ENCODE results near the gene ACTL10. TPM values are rescaled to one million over a fixed set of nuclear protein-coding genes. Genes with fewer than 3 reads are reported as not detected.
"Not testable (repeated sequence)": the region's sequence is repeated elsewhere in the genome, so short reads cannot be mapped to it uniquely, and the experiment has no call there.

Gene ACTL10
- total RNA-seq, 2 donors from 2014 or later: 1.7 to 4.3 TPM

GRCh38 chr20:33694639-33695012 is 27.9 kb downstream of the ACTL10 start:
- no peak for ATAC-seq
- peak overlapping the region in 1 of 2 donors; percentile 13 for H3K27ac Mint-ChIP-seq
- no peaks in the 10 kb centered on the region for H3K9me3 Mint-ChIP-seq
- peaks cover 7 to 9% of the 10 kb centered on the region in 2 donors for H3K4me1 Mint-ChIP-seq (ENCODE audit: low read depth in 2 of 2)
- DNase-seq (ENCODE audit: low spot score): no peak
- H3K27me3 Mint-ChIP-seq: no peaks in the 10 kb centered on the region
- H3K36me3 Mint-ChIP-seq: no peaks in the 10 kb centered on the region
- no peak overlapping the region for H3K4me3 Mint-ChIP-seq

DNA sequence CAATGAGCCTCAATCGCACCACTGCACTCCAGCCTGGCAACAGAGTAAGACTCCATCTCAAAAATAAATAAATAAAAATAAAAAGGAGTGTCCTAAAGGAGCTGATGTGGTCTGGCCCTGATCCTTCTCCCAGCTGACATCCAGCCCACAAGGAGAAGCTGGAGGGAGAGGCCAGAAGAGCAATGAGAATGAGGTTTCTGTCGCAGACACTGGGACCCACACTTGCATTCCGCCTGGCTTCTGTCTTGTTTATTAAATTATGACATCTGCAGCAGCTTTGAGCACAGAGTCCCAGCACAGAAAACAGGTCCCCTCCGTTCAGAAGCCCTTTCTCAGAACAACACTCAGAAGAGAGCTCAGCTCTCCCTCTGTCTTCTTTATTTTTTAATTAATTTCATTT is 29.7 kb downstream of the ACTL10 start:
- ATAC-seq: no peak

GRCh38 chr20:33697129-33697528 is 30.4 kb downstream of the ACTL10 start:
- H3K27ac Mint-ChIP-seq: no peak overlapping the region
- no peaks in the 10 kb centered on the region for H3K9me3 Mint-ChIP-seq
- H3K27me3 Mint-ChIP-seq: no peaks in the 10 kb centered on the region
- H3K4me1 Mint-ChIP-seq (ENCODE audit: low read depth in 2 of 2): no peaks in the 10 kb centered on the region
- no peak for DNase-seq (ENCODE audit: low spot score)
- H3K36me3 Mint-ChIP-seq: no peaks in the 10 kb centered on the region
- no peak overlapping the region for H3K4me3 Mint-ChIP-seq
- no peak for ATAC-seq

More for the DNA sequence above, 29.7 kb downstream of the ACTL10 start:
- DNase-seq (ENCODE audit: low spot score): no peak
- Mint-ChIP-seq H3K27me3 (no peaks in the 10 kb centered on the region), H3K27ac (no peak overlapping the region), H3K9me3 (no peaks in the 10 kb centered on the region), H3K4me1 (ENCODE audit: low read depth in 2 of 2) (peaks cover 0 to 2% of the 10 kb centered on the region in 2 donors), H3K36me3 (no peaks in the 10 kb centered on the region), H3K4me3 (no peak overlapping the region)

DNA sequence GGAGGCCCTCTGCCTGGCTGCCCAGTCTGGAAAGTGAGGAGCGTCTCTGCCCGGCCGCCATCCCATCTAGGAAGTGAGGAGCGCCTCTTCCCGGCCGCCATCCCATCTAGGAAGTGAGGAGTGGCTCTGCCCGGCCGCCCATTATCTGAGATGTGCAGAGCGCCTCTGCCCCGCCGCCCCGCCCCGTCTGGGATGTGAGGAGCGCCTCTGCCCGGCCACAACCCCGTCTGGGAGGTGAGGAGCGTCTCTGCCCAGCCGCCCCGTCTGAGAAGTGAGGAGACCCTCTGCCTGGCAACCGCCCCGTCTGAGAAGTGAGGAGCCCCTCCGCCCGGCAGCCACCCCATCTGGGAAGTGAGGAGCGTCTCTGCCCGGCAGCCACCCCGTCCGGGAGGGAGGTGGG is 32.2 kb downstream of the ACTL10 start:
- DNase-seq (ENCODE audit: low spot score); H3K27me3 Mint-ChIP-seq; ATAC-seq; H3K36me3 Mint-ChIP-seq; H3K9me3 Mint-ChIP-seq; H3K27ac Mint-ChIP-seq; H3K4me3 Mint-ChIP-seq; H3K4me1 Mint-ChIP-seq (ENCODE audit: low read depth in 2 of 2): not testable (repeated sequence)

DNA sequence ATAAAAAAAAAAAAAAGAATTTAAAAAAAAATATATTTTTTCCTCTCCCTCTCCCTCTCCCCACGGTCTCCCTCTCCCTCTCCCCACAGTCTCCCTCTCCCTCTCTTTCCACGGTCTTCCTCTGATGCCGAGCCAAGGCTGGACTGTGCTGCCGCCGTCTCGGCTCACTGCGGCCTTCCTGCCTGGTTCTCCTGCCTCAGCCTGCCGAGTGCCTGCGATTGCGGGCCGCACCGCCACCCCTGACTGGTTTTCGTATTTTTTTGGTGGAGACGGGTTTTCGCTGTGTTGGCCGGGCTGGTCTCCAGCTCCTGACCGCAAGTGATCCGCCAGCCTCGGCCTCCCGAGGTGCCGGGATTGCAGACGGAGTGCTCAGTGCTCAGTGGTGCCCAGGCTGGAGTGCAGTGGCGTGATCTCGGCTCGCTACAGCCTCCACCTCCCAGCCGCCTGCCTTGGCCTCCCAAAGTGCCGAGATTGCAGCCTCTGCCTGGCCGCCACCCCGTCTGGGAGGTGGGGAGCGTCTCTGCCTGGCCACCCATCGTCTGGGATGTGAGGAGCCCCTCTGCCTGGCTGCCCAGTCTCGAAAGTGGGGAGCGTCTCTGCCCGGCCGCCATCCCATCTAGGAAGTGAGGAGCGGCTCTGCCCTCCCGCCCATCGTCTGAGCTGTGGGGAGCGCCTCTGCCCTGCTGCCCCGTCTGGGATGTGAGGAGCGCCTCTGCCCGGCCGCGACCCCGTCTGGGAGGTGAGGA is 34.1 kb downstream of the ACTL10 start:
- H3K27ac Mint-ChIP-seq; H3K9me3 Mint-ChIP-seq; H3K36me3 Mint-ChIP-seq; DNase-seq (ENCODE audit: low spot score); H3K4me3 Mint-ChIP-seq; H3K4me1 Mint-ChIP-seq (ENCODE audit: low read depth in 2 of 2); ATAC-seq; H3K27me3 Mint-ChIP-seq: not testable (repeated sequence)

GRCh38 chr20:33701629-33702450 is 35.1 kb downstream of the ACTL10 start:
- no peaks in the 10 kb centered on the region for H3K4me1 Mint-ChIP-seq (ENCODE audit: low read depth in 2 of 2)
- no peak overlapping the region for H3K4me3 Mint-ChIP-seq
- DNase-seq (ENCODE audit: low spot score): peak; percentile 16
- no peak overlapping the region for H3K27ac Mint-ChIP-seq
- H3K9me3 Mint-ChIP-seq: no peaks in the 10 kb centered on the region
- H3K36me3 Mint-ChIP-seq: no peaks in the 10 kb centered on the region
- no peaks in the 10 kb centered on the region for H3K27me3 Mint-ChIP-seq
- no peak for ATAC-seq

DNA sequence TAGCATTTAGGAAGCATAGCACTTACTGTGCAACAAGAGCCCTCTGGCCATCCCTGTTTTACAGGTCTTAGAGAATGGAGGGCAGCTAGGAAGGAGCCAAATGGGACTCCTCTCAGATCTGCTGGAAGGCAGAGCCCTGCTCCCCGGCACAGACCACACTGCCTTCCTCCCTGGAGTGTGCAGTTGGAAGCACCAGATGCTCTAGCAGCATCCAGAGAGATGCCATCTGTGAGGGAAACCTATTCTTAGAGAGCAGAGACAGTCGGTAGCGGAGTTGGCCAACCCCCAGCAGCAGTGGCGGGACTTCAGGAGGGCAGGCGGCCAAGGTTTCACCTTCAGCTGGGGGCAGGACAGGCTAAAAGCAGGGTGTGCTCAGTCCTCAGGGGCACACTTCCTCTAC is 36.1 kb downstream of the ACTL10 start:
- no peak overlapping the region for H3K4me3 Mint-ChIP-seq
- H3K27ac Mint-ChIP-seq: no peak overlapping the region
- H3K36me3 Mint-ChIP-seq: no peaks in the 10 kb centered on the region
- H3K27me3 Mint-ChIP-seq: no peaks in the 10 kb centered on the region
- no peak for ATAC-seq
- H3K4me1 Mint-ChIP-seq (ENCODE audit: low read depth in 2 of 2): no peaks in the 10 kb centered on the region
- DNase-seq (ENCODE audit: low spot score): peak; percentile 15
- no peaks in the 10 kb centered on the region for H3K9me3 Mint-ChIP-seq

- no peaks in the 10 kb centered on the region for H3K27me3 Mint-ChIP-seq
- no peaks in the 10 kb centered on the region for H3K36me3 Mint-ChIP-seq
- no peak overlapping the region for H3K27ac Mint-ChIP-seq
Observed at GRCh38 chr20:33703498-33704137, 36.9 kb downstream of the ACTL10 start.

DNA sequence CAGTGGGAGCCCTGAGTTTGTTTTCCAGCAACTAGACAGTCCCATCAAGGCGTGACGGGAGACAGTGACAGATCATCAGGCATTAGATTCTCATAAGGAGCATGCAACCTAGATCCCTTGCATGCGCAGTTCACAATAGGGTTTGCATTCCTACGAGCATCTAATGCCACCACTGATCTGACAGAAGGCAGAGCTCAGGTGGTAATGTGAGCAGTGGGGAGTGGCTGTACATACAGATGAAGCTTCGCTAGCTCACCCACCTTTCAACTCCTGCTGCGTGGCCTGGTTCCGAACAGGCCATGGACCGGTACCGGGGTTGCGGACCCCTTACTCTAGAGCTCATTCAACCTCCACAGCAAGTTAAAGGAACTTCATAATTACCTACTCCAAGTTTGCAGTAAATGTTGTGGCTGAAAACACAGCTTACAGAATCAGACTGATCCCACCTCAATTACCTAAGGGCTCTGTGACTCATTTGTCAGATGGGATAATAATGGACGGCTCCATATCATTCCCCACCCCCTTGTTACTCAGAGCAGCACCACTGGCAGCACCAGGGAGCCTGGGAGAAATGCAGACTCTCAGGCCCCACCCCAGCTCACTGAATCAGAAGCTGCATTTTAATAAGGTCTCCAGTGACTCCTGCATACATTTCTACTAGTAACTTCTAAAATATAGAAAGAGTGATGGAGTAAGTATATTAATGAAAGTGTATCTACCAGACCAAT is 37.6 kb downstream of the ACTL10 start:
- Mint-ChIP-seq H3K27ac (no peak overlapping the region), H3K4me3 (no peak overlapping the region), H3K36me3 (no peaks in the 10 kb centered on the region), H3K4me1 (ENCODE audit: low read depth in 2 of 2) (no peaks in the 10 kb centered on the region), H3K9me3 (no peaks in the 10 kb centered on the region), H3K27me3 (no peaks in the 10 kb centered on the region)
- DNase-seq (ENCODE audit: low spot score) (peak; percentile 42), ATAC-seq (no peak)

More at GRCh38 chr20:33703498-33704137, 36.9 kb downstream of the ACTL10 start:
- ATAC-seq (peak in 1 of 2 donors; percentile 43), DNase-seq (ENCODE audit: low spot score) (peak; percentile 57)
- no peak overlapping the region for H3K4me3 Mint-ChIP-seq
- H3K4me1 Mint-ChIP-seq (ENCODE audit: low read depth in 2 of 2): no peaks in the 10 kb centered on the region
- no peaks in the 10 kb centered on the region for H3K9me3 Mint-ChIP-seq

- ATAC-seq (no peak), DNase-seq (ENCODE audit: low spot score) (no peak)
- no peak overlapping the region for H3K27ac Mint-ChIP-seq
- no peaks in the 10 kb centered on the region for H3K9me3 Mint-ChIP-seq
- no peak overlapping the region for H3K4me3 Mint-ChIP-seq
- H3K27me3 Mint-ChIP-seq: no peaks in the 10 kb centered on the region
- H3K36me3 Mint-ChIP-seq: no peaks in the 10 kb centered on the region
- H3K4me1 Mint-ChIP-seq (ENCODE audit: low read depth in 2 of 2): no peaks in the 10 kb centered on the region
Observed at GRCh38 chr20:33707668-33708067, 40.9 kb downstream of the ACTL10 start.

DNA sequence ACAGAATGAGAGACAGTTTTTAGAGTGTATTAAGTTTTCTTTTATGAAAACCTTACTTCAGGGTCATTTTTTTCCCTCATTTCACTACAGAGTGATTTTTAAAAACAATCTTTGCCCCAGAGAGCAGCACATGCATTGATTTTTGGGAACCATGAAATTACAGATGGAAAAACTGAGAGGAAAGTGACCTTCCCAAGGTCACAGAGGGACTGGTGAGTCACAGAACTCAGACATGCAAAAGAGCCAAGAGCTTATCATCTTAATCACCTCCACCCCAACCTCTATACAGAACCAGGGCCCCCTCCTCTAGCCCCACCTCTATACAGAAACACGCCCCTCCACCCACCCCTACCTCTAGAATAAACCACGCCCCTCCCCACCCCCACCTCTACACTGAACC is 42.7 kb downstream of the ACTL10 start:
- Mint-ChIP-seq H3K27ac (no peak overlapping the region), H3K4me3 (no peak overlapping the region), H3K36me3 (peaks cover 7% of the 10 kb centered on the region)

GRCh38 chr20:33709905-33710541 is 43.3 kb downstream of the ACTL10 start:
- no peak overlapping the region for H3K4me3 Mint-ChIP-seq
- no peaks in the 10 kb centered on the region for H3K9me3 Mint-ChIP-seq
- DNase-seq (ENCODE audit: low spot score) (no peak), ATAC-seq (no peak)
- no peaks in the 10 kb centered on the region for H3K27me3 Mint-ChIP-seq
- H3K36me3 Mint-ChIP-seq: peaks cover 7% of the 10 kb centered on the region
- no peak overlapping the region for H3K27ac Mint-ChIP-seq
- peaks cover 0 to 3% of the 10 kb centered on the region in 2 donors for H3K4me1 Mint-ChIP-seq (ENCODE audit: low read depth in 2 of 2)

More for the DNA sequence above, 42.7 kb downstream of the ACTL10 start:
- DNase-seq (ENCODE audit: low spot score) (no peak), ATAC-seq (no peak)
- Mint-ChIP-seq H3K9me3 (no peaks in the 10 kb centered on the region), H3K4me1 (ENCODE audit: low read depth in 2 of 2) (peaks cover 0 to 3% of the 10 kb centered on the region in 2 donors), H3K27me3 (no peaks in the 10 kb centered on the region)

Measured in natural killer cell treated with Interleukin-12 subunit alpha and Interleukin-12 subunit beta and Interleukin-15 and Interleukin-18, amount 100 ng/mL, for 72 hours (primary cell).